COLO668 (cell line): ENCODE measurements around the gene CD300LG.

Experiments used
- DNase-seq: peaks from one replicate; lab custom pipeline; 2025; ENCODE audit not compliant: unreplicated experiment; lab: John Stamatoyannopoulos, UW

The CD300LG gene, protein sequence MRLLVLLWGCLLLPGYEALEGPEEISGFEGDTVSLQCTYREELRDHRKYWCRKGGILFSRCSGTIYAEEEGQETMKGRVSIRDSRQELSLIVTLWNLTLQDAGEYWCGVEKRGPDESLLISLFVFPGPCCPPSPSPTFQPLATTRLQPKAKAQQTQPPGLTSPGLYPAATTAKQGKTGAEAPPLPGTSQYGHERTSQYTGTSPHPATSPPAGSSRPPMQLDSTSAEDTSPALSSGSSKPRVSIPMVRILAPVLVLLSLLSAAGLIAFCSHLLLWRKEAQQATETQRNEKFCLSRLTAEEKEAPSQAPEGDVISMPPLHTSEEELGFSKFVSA

DNA sequence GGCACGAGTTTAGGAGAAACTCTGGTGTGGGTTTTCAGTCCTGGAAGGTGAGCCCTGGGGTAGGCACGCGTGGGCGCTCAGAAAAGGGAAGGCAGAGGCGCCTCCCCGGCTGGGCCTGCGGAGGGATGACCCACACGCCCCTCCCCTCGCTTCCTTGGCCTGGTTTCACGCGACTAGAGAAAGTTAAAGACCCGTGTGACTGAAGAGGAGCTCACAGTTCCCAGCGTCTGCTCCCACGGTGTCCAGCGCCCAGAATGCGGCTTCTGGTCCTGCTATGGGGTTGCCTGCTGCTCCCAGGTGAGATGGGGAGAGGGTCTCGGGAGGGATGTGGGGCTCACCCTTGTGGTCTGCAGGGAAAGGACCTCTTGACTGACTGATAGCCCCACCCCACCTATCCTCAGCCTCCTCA lies at the start of gene CD300LG:
Gene CD300LG (plus strand): TSS at position 214 of the 409 bp plus-strand sequence. CDS start 41 bp downstream, at position 255.
- DNase-seq: no peak

DNA sequence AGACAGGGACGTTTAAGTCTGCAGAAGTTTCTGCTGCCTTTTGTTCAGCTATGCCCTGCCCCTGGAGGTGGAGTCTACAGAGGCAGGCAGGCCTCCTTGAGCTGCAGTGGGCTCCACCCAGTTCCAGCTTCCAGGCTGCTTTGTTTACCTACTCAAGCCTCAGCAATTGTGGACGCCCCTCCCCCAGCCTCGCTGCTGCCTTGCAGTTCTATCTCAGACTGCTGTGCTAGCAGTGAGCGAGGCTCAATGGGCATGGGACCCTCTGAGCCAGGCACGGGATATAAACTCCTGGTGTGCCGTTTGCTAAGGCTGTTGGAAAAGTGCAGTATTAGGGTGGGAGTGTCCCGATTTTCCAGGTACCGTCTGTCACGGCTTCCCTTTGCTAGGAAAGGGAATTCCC lies 49.0 kb upstream of the CD300LG start:
- DNase-seq: peak; percentile 4

DNA sequence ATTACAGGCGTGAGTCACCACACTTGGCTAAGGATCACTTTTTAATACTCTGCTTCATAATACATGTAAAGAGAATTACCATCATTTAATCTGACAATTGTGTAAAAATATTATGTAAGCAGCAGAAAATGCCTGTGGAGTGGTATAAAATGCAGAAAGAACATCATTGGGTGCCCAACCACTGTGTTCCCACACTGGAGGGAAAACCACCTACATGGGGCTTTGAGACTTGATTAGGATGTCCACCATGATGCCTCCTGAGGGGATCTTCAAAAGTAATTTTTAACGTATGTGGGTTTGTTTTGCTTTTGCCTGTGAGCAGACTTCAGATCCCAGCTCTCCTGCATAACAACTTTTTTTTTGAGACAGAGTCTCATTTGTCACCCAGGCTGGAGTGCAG lies 47.9 kb upstream of the CD300LG start:
- no peak for DNase-seq

DNA sequence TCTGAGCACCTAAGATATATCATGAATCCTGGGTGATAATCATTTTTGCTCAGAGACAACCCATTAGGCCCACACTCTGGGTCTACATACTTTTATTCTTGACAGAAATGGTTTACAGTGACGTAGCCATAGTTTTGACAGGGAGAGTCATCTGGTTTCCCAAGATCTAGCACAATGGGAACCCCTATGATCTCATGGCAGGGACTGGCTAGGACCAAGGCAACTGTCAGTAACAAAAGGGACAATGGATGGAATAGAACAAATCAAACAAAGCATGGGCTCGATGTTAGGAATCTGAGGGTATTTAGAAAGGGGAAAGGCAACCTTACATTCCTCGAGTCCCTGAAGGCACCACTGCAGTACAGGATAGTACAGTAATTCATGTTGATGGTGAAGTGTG lies 46.2 kb upstream of the CD300LG start:
- DNase-seq: no peak

DNA sequence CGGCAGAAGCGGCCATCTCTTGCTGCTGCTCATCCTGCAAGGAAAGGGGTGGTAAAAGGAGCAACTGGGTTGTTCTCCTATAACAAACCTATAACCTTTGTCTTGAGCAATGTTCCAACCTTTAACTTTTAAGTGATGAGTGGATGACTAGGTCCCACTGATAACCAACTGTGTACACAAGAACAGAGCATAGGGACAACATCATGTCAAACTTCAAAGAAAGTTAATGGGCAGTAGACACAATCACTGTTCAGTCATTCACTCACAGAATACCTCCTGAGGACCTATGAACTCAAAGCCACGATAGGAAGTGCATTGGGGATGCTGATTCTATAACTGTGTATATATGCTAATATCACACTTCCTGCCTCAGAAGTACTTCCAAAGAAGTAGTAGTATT lies 45.1 kb upstream of the CD300LG start:
- DNase-seq: no peak

DNA sequence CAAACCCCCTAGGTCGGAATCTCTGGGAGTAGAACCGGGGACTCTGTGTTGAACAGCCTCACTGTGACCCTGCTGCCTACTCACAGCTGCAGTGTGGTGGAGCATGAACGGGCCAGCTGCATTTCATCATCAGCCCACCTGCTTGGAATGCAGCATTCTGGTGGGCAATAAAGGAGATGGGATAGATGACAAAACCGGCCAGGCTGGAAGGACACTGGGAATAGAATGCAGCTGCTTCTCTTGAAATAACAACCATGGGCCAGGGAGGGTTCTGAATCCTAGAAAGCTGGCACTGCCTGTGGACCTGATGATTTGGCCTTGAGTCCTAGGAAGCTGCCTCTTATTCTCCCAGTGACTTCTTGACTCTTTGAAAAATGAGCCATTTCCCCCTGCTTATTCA lies 43.2 kb upstream of the CD300LG start:
- no peak for DNase-seq

DNA sequence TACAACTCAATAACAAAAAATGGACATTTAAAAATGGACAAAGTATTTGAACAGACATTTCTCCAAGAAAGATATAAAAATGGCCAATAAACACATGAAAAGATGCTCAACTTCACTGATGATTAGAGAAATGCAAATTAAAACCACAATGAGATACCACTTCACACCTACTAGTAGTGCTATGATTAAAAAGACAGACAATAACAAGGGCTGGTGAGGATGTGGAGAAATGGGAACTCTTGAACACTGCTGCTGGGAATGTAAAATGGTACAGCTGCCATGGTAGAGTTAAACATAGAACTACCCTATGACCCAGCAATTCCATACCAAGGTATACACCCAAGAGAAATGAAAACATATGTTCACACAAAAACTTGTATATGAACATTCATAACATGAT lies 41.9 kb upstream of the CD300LG start:
- no peak for DNase-seq

DNA sequence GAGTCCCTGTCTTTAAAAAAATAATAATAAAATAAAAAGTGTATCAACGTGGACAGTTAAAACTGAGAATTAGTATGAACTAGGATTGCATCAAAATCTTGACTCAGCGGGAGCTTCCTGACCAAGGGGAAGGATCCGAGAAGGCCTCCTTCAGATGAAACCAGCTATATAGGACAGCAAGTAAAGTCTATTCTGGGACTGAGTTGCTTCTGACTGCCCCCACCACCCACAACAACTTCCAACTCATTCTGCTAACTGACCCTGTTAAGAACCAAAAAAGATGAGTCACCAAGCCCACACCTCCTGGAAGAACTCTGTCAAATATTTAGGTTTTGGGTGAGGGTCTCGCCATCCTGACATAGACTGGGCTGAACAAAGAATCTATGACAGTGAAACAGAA lies 38.9 kb upstream of the CD300LG start:
- no peak for DNase-seq

DNA sequence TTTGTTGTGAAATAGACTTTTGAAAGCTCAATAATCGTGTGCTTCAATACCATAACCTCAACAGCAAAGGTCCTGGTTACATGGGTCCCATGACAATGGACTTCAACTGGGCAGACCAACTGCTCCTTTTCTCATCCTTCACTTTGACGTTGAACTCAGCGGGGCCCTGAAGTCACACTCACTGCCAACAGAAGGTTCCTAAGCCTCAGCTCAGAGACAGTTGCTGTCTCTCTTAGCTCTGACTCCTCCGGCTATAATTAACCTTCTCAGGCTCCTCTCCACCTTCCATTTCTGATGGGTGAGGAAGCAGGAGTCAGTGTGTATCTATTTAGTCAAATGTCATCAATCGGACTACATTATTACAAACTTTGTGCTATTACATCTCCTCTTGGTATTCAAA lies 37.9 kb upstream of the CD300LG start:
- no peak for DNase-seq

DNA sequence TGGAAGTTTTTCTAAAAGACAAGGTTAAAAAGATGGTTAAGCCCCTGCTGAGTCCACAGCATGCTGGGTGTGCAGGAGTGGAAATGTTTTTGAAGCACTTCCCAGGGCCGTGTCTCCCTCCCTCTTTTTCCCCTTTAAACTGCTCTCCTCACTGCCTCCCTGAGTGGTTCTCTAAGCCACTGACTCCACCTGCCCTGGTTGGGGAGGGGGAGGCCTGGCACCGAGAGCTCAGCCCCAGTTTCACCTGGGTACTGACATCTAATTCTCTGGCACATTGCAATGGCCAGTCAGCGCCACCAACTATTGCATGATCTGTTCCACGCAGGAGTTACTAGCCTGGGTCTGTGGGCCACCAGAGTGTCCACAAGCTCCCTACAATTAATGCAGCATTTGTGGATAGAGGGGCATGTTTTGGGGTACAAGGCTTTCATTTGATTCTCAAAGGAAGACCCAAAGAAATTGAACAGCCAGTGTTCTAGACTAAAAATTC lies 36.7 kb upstream of the CD300LG start:
- no peak for DNase-seq

DNA sequence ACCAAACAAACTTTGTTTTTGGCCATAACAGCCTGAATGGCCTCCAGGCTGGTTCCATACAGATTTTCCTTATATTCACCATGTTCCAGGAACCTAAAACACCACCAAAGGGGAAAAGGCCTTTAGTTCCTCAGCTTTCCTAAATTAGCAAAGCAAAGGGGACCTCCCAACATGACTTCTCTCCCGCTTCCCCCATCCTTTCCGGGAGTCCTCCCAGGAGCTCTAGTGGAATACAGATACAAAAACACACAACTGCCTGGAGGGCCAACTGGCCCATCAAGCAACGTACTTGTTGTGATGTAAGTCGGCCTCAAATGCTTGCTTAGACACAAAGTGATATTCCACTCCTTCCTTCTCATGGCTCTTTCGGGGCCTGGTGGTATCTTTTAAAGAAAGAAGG lies 36.2 kb upstream of the CD300LG start:
- no peak for DNase-seq

DNA sequence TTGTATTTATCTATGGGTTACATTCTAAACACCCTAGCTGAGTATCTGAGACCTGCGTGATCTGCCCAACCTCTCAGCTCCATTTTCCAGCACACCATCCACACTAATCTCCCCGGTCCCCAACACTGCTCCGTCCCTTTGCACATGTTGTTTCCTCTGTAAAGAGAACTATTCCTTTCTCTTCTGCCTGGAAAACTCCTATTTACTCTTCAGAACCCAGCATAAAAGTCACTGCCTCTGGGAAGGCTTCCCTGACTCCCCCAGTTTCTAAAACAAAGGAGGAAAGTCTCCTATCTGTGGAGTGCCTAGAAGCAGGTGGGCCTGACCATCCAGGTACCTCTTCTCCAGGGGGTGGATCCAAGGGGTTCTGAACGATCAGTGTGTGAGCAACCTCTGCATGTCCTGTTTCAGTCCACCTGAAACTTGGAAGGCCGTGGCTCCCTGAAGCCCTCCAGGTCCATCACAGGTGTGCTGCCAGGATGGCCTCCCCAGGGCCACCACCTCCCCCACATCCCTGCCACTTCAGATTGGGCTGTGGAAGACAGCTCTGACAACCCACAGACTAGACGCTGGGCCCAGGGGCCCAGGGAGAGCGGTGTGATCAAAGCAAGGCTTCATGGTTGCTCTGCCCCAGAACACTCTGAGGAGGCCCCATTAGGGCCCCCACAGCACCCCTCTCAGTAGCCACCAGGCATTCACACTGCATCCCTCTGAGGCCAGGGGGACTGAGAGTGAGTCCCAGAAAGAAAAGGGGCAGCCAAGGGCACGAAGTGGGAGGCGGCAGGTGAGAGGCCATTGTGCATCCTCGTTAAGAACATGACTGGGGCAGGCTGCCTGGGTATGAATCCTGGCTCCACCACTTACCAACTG lies 34.3 kb upstream of the CD300LG start:
- no peak for DNase-seq

DNA sequence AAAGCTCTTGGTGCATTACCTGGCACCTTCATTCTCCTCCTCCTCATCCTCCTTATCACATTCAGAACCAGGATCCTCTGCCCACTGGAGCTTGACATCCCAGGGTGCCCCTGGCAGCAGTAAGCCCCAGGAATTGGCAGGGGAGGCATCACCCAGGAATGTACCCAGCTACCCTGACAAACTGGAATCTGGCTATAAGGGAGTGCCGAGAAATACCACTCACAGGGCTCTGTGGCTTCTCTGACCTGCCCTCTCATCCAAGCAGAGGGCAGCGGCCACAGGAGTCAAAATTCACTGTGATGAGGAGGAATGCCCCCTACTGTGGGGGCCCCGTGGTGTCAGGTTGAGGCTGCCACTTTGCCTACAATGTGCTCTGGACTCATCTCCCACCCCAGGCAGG lies 33.6 kb upstream of the CD300LG start:
- no peak for DNase-seq

DNA sequence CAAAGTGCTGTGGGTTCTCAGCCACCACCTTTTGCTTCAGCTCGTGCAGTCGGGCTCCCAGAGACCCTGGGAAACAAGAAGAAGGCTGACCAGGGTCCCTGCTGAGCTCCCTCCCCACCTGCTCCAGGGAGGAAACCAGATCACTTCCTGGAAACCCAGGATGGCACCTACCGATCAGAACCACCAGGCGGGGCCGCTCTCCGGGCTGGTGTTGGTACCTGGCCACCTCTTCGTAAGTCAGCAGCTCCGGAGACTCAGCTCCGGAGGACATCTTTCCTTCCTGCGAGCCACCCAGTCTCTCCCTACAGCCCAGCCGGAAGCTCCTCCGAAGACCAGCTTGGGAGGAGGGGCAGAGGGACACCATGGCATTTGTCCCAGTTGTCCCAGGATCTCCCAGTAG lies 33.0 kb upstream of the CD300LG start:
- peak; percentile 1 for DNase-seq

DNA sequence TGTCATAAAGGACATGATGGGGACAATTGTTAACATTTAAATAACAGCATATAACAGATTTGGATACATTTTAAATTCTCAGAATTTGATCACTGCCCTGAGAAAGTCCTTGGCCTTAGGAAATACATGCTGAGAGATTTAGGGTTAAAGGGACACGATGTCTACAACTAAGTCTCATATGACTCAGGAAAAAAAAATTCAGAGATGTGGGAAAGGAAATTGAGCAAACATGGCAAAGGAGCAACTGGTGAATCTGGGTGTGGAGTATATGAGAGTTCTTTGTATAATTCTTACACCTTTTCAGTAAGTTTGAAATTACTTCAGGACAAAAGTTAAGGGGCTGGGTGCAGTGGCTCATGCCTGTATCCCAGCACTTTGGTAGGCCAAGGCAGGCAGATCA lies 32.3 kb upstream of the CD300LG start:
- DNase-seq: no peak

DNA sequence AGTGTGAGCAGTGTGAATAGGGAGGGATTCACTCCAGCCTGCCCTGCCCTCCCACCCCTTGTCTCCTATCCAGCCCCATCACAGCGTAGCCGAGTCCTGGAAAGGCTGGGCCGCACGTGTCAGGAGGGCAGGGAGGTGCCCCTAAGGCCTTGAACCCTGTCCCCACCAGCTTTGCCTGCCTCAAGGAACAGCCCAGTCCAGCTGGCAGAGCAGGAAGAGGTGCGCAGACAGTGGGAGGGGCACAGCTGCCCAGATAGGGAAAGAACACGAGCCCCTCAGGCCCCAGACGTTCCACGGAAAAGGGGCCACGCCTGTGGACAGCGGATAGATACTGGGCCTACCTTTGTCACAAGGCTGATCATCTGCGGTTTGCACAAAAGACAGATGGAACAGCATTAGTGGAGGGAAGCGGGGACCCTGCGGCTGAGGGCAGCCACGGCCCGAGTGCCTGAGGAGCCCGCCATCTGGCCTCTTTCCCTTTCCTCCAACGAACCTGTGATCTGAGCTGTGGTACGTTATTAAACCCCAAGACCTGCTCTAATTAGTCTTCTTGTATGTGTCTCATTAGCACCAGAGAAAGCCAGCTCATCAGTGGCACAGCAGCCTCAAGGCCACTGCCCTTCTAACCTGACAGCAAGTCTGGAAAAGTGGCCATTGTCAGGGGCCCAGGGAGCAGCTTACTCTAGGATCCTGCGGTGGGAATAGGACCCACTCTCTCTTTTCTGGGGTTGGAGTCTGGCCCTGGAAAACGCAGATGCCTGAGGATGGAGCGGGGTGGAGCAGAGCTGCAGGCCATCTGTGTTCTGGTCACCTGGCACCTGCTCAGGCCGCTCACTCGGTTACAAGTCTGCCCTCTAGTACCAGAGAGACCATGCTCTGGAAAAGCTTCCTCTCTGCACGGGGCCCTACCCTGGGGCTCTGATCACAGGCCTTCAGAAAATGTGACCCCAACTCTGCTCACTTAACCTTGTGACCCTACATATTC lies 30.3 kb upstream of the CD300LG start:
- DNase-seq: no peak

DNA sequence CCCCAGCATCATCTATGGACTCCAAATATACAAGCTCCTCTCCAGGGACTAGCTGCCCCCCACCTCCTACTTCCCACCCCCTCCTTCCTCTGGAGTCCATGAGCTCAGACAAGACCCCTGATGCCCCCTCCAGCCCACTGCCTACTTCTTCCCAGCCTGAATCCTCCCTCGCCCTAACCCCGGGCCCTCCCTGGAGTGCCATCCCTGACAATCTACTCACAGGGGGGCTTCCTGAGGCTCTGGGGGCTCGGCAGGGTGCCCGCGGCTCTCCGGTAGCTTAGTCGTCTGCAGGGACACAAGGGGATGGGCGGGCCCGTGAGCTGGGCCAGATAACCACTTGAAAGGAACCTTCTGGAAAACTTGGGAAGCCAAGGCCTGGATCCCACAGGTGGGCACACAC lies 29.1 kb upstream of the CD300LG start:
- no peak for DNase-seq

DNA sequence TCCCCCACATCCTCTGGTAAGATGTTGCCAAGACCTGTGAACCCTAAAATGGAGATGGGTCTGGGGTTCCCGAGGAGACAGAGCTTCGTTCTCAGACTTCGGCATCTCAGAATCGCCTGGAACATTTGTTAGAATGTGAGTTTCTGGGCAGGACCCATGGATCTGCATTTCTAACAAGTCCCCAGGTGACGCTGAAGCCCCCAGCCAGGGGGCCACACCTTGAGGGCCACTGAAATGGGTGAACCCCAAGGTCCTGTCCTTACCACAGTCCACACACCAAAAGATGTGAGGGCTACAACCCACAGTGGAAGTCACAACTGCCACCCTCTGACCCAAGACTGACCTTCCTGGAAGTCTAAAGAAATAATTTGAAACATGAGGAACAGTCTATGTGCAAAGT lies 28.0 kb upstream of the CD300LG start:
- DNase-seq: no peak

DNA sequence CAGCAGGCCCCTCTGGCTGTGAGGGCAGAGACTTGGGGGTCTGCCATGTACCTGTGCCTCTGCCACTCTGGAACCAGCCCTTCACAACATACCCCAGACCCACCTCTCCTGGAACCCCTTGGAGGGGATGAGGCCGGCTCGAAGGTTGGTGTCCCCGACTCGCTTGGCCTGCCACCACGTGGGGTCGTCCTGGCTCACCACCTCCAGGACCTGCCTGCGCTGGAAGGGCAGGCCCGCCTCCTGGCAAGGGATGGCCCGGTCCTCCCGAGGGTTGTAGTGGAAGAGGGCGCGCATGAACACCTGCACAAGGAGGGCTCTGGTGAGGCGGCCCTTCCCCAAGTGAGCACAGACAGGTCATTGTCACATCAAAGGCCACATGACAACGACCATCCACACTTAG lies 26.2 kb upstream of the CD300LG start:
- no peak for DNase-seq

DNA sequence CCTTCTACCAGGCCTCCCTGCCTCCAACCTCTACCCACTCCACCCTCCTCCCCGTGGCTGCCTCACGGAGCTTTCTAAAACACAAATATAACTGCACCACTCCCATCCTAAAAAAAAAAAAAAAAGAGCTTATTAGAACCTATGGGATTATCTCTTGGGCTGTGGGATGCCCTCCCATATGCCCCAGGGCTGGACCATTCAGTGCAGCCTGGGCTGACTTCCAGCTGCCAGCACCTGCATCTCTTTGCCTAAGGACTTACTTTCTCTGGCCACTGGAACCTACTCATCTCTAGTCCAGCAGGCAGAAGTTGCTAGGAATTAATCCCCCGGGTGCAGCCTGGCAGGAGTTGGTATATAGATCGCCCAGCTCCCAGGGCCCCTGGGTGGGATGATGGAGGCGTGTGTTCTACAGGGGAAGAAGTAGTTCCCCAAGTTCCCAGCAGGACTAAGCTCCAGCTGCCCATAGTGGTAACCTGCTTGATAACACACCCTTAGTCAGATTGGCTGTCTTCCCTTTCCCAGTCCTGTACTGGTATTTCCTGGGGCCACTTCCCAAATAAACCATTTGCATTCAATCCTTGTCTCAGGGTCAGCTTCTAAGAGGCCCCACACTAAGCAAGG lies 24.3 kb upstream of the CD300LG start:
- no peak for DNase-seq
